ENCODE measurements around the gene OR5W2. TPM values are rescaled to one million over a fixed set of nuclear protein-coding genes. Genes with fewer than 3 reads are reported as not detected.
A peak's percentile ranks its signal among the peaks of the same experiment; 100 is the strongest.

The OR5W2 gene
- total RNA-seq (not detected in 2 replicates), polyA plus RNA-seq (not detected in 2 replicates)

- H3K9me2 ChIP-seq (replicated peaks; ENCODE audit: insufficient read depth), result no peaks in the 10 kb centered on the region
- WGBS (ENCODE audit: low lambda C conversion rate, missing lambda C conversion rate), result 69% methylated on average over 1 of the region's 1 CpG
- H3K4me3 ChIP-seq, result no peak within 1 kb of the TSS
- H2AFZ ChIP-seq, result no peak within 1 kb of the TSS
- H3K9me3 ChIP-seq (ENCODE audit: low read depth), result peaks cover under 1% of the 10 kb centered on the region
- no peak within 1 kb of the TSS for H3K4me2 ChIP-seq
- no peaks in the 10 kb centered on the region for H3K27me3 ChIP-seq
- TF ChIP-seq EZH2phosphoT487 (IDR thresholded peaks at IDR 0.05; ENCODE audit: low read depth, severe bottlenecking, unreplicated experiment), result no peak
- TF ChIP-seq EZH2 (IDR thresholded peaks at IDR 0.05; ENCODE audit: borderline replicate concordance), result no peak
- TF ChIP-seq, protein P1, sequence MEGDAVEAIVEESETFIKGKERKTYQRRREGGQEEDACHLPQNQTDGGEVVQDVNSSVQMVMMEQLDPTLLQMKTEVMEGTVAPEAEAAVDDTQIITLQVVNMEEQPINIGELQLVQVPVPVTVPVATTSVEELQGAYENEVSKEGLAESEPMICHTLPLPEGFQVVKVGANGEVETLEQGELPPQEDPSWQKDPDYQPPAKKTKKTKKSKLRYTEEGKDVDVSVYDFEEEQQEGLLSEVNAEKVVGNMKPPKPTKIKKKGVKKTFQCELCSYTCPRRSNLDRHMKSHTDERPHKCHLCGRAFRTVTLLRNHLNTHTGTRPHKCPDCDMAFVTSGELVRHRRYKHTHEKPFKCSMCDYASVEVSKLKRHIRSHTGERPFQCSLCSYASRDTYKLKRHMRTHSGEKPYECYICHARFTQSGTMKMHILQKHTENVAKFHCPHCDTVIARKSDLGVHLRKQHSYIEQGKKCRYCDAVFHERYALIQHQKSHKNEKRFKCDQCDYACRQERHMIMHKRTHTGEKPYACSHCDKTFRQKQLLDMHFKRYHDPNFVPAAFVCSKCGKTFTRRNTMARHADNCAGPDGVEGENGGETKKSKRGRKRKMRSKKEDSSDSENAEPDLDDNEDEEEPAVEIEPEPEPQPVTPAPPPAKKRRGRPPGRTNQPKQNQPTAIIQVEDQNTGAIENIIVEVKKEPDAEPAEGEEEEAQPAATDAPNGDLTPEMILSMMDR (IDR thresholded peaks at IDR 0.05; ENCODE audit: poor library complexity), result no peak
- H3K27ac ChIP-seq, result no peak within 1 kb of the TSS
- H3K36me3 ChIP-seq (replicated peaks; ENCODE audit: insufficient read depth, low read depth), result no peaks in the 10 kb centered on the region
- H3K4me1 ChIP-seq (ENCODE audit: insufficient read depth), result no peaks in the 10 kb centered on the region
- H4K20me1 ChIP-seq (ENCODE audit: insufficient read depth, poor library complexity, severe bottlenecking), result no peaks in the 10 kb centered on the region
- no peak for DNase-seq (ENCODE audit: low spot score)
- no peaks in the 10 kb centered on the region for H3K79me2 ChIP-seq
Measured at GRCh38 chr11:55914482-55914881, at the start of gene OR5W2. OR5W2 (minus strand) TSS chr11:55914582; CDS start chr11:55914582, 0 bp downstream.

- peak overlapping the region; percentile 19 for H2AFZ ChIP-seq
- H4K20me1 ChIP-seq (ENCODE audit: insufficient read depth, poor library complexity, severe bottlenecking), result no peaks in the 10 kb centered on the region
- H3K4me2 ChIP-seq, result peak overlapping the region; percentile 65
- TF ChIP-seq EZH2 (IDR thresholded peaks at IDR 0.05; ENCODE audit: borderline replicate concordance), result no peak
- no peaks in the 10 kb centered on the region for H3K79me2 ChIP-seq
- no peaks in the 10 kb centered on the region for H3K9me3 ChIP-seq (ENCODE audit: low read depth)
- DNase-seq (ENCODE audit: low spot score), result peak; percentile 29
- H3K27me3 ChIP-seq, result no peaks in the 10 kb centered on the region
- no peaks in the 10 kb centered on the region for H3K36me3 ChIP-seq (replicated peaks; ENCODE audit: insufficient read depth, low read depth)
- no peak overlapping the region for H3K4me3 ChIP-seq
- H3K27ac ChIP-seq, result peak overlapping the region; percentile 37
- H3K4me1 ChIP-seq (ENCODE audit: insufficient read depth), result no peaks in the 10 kb centered on the region
- no peaks in the 10 kb centered on the region for H3K9me2 ChIP-seq (replicated peaks; ENCODE audit: insufficient read depth)
- 54% methylated on average over 4 of the region's 4 CpGs for WGBS (ENCODE audit: low lambda C conversion rate, missing lambda C conversion rate)
Measured at GRCh38 chr11:55956521-55956920, 42.1 kb upstream of the OR5W2 start.

DNA sequence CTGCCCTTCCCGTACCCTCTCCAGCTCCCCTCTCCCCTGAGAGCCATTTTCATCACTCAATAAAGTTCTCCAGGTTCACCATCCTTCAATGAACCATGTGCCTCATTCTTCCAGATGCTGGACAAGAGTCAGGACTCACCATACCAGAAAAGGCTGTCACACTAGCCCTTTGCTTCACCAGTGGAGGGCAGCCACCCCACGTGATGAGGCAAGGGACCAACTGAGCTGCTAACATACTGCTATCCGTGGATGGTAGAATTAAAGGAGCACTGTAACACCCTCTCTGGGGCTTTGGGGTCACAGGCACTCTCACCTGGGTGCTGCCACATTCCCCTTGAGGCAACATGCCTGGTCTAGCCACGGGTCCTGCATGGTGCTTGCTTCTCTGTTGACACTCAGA, 34.9 kb upstream of the OR5W2 start:
- TF ChIP-seq EZH2phosphoT487 (IDR thresholded peaks at IDR 0.05; ENCODE audit: low read depth, severe bottlenecking, unreplicated experiment) (no peak), EZH2 (IDR thresholded peaks at IDR 0.05; ENCODE audit: borderline replicate concordance) (no peak)
- TF ChIP-seq, protein P1 (IDR thresholded peaks at IDR 0.05; ENCODE audit: poor library complexity), result no peak
- Histone ChIP-seq H3K4me1 (ENCODE audit: insufficient read depth) (no peaks in the 10 kb centered on the region), H4K20me1 (ENCODE audit: insufficient read depth, poor library complexity, severe bottlenecking) (no peaks in the 10 kb centered on the region), H3K79me2 (no peaks in the 10 kb centered on the region), H3K9me2 (replicated peaks; ENCODE audit: insufficient read depth) (no peaks in the 10 kb centered on the region), H3K27me3 (no peaks in the 10 kb centered on the region), H3K27ac (no peak overlapping the region), H2AFZ (no peak overlapping the region), H3K36me3 (replicated peaks; ENCODE audit: insufficient read depth, low read depth) (no peaks in the 10 kb centered on the region), H3K4me3 (no peak overlapping the region), H3K9me3 (ENCODE audit: low read depth) (no peaks in the 10 kb centered on the region), H3K4me2 (no peak overlapping the region)
- whole genome bisulfite sequencing (ENCODE audit: low lambda C conversion rate, missing lambda C conversion rate), result 73% methylated on average over 4 of the region's 4 CpGs
- DNase-seq (ENCODE audit: low spot score), result no peak

- TF ChIP-seq, protein P1 (IDR thresholded peaks at IDR 0.05; ENCODE audit: poor library complexity), result peak; percentile 80
- TF ChIP-seq EZH2 (IDR thresholded peaks at IDR 0.05; ENCODE audit: borderline replicate concordance) (no peak), EZH2phosphoT487 (IDR thresholded peaks at IDR 0.05; ENCODE audit: low read depth, severe bottlenecking, unreplicated experiment) (no peak)
- Histone ChIP-seq H2AFZ (no peak overlapping the region), H3K4me1 (ENCODE audit: insufficient read depth) (no peaks in the 10 kb centered on the region), H3K27ac (no peak overlapping the region), H3K36me3 (replicated peaks; ENCODE audit: insufficient read depth, low read depth) (no peaks in the 10 kb centered on the region), H3K79me2 (no peaks in the 10 kb centered on the region), H4K20me1 (ENCODE audit: insufficient read depth, poor library complexity, severe bottlenecking) (no peaks in the 10 kb centered on the region), H3K9me2 (replicated peaks; ENCODE audit: insufficient read depth) (no peaks in the 10 kb centered on the region), H3K4me2 (no peak overlapping the region), H3K27me3 (no peaks in the 10 kb centered on the region), H3K9me3 (ENCODE audit: low read depth) (no peaks in the 10 kb centered on the region), H3K4me3 (no peak overlapping the region)
- WGBS (ENCODE audit: low lambda C conversion rate, missing lambda C conversion rate), result 30% methylated on average over 3 of the region's 3 CpGs
- DNase-seq (ENCODE audit: low spot score), result peak; percentile 75
Measured at GRCh38 chr11:55942785-55943392, 28.5 kb upstream of the OR5W2 start.
